Stimulated activated CD4-positive, alpha-beta T cell treated with anti-CD3 and anti-CD28 coated beads, Interleukin-15, amount 100 ng/mL, for 1 hour (primary cell): Measurements from ENCODE around the gene CIT.

Experiments used
- DNase-seq, 2 donors: peaks; one replicate each; pipeline ENCODE4 v3.0.0-alpha.2; 2020; ENCODE audit warnings: low read depth in 1 of 2, low spot score in 1 of 2

Gene CIT

GRCh38 chr12:119850330-119850729 is 26.8 kb downstream of the CIT start:
- DNase-seq, result no peak

- DNase-seq, result no peak
Measured at GRCh38 chr12:119843100-119843499, 34.0 kb downstream of the CIT start.

- DNase-seq, result no peak
Measured at GRCh38 chr12:119842380-119842779, 34.7 kb downstream of the CIT start.

- DNase-seq, result no peak
Measured at GRCh38 chr12:119841433-119842210, 35.5 kb downstream of the CIT start.

GRCh38 chr12:119840582-119840981 is 36.5 kb downstream of the CIT start:
- DNase-seq, result no peak

GRCh38 chr12:119840168-119840567 is 37.0 kb downstream of the CIT start:
- DNase-seq, result no peak

GRCh38 chr12:119838826-119839600 is 38.1 kb downstream of the CIT start:
- no peak for DNase-seq

GRCh38 chr12:119836781-119837180 is 40.3 kb downstream of the CIT start:
- no peak for DNase-seq

- DNase-seq, result no peak
Measured at GRCh38 chr12:119835068-119835467, 42.1 kb downstream of the CIT start.

GRCh38 chr12:119829439-119829838 is 47.7 kb downstream of the CIT start:
- no peak for DNase-seq

GRCh38 chr12:119828300-119828699 is 48.8 kb downstream of the CIT start:
- DNase-seq, result no peak

GRCh38 chr12:119827760-119828159 is 49.4 kb downstream of the CIT start:
- DNase-seq, result no peak

GRCh38 chr12:119826661-119827445 is 50.3 kb downstream of the CIT start:
- no peak for DNase-seq

GRCh38 chr12:119825262-119825661 is 51.9 kb downstream of the CIT start:
- DNase-seq, result no peak

GRCh38 chr12:119822046-119822445 is 55.1 kb downstream of the CIT start:
- DNase-seq, result no peak

- DNase-seq, result no peak
Measured at GRCh38 chr12:119819322-119819721, 57.8 kb downstream of the CIT start.

- DNase-seq, result no peak
Measured at GRCh38 chr12:119817546-119818343, 59.4 kb downstream of the CIT start.

- DNase-seq, result no peak
Measured at GRCh38 chr12:119809023-119809422, 68.1 kb downstream of the CIT start.

- no peak for DNase-seq
Measured at GRCh38 chr12:119808441-119808840, 68.7 kb downstream of the CIT start.

GRCh38 chr12:119807380-119807779 is 69.7 kb downstream of the CIT start:
- DNase-seq, result no peak
